Measurements from ENCODE around the gene ADGRG2. TPM values are rescaled to one million over a fixed set of nuclear protein-coding genes. Genes with fewer than 3 reads are reported as not detected.

The ADGRG2 gene
- total and polyA plus RNA-seq, 7 experiments from 2014 or later = 0.08 TPM; not detected in 6

DNA sequence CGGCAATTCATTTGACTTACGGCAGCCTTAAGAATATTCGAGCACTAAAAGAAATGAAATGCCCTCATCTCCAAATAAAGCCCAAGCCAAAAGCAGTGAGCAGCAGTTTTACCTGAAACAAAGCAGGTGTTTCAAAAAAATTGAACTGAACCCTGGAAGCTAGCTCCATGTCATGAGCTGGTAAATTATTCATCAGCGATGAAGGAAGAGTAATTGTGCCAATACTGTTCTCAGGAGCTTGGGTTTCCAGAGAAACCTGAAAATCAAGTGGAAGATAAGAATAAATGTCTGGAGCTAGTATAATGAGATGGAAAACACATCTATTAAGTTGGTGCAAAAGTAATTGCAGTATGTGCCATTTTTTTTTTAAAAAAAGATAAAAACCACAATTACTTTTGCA is 114.4 kb downstream of the ADGRG2 start:
- ChIA-PET POLR2A (no interaction called here), CTCF (no interaction called here)
- no peak overlapping the region for H3K4me3 Mint-ChIP-seq
- no peak overlapping the region for H3K27ac ChIP-seq (ENCODE audit: low read depth, low read length)
- DNase-seq = no peak
- no peaks in the 10 kb centered on the region for H3K9me3 Mint-ChIP-seq
- H3K9me3 ChIP-seq (ENCODE audit: control insufficient read depth in 2 of 3, low read length in 3 of 3) = no peaks in the 10 kb centered on the region
- no peak overlapping the region for H3K27ac Mint-ChIP-seq
- no peaks in the 10 kb centered on the region for H3K27me3 Mint-ChIP-seq
- peaks cover 0 to 3% (median 0%) of the 10 kb centered on the region in 5 donors for H3K36me3 Mint-ChIP-seq
- intact Hi-C loops (cut with micrococcal nuclease) = no loop called here
- no peaks in the 10 kb centered on the region for H3K4me1 ChIP-seq (ENCODE audit: control insufficient read depth in 2 of 2, insufficient read depth in 2 of 2, low read length in 2 of 2)
- no peaks in the 10 kb centered on the region for H3K36me3 ChIP-seq (ENCODE audit: control insufficient read depth in 2 of 3, insufficient read depth in 3 of 3, low read length in 3 of 3)
- ATAC-seq = no peak
- no peaks in the 10 kb centered on the region for H3K27me3 ChIP-seq (ENCODE audit: control insufficient read depth in 2 of 2, insufficient read depth in 2 of 2, low read length in 2 of 2)
- H3K4me3 ChIP-seq (ENCODE audit: low read length) = no peak overlapping the region
- no peaks in the 10 kb centered on the region for H3K4me1 Mint-ChIP-seq

DNA sequence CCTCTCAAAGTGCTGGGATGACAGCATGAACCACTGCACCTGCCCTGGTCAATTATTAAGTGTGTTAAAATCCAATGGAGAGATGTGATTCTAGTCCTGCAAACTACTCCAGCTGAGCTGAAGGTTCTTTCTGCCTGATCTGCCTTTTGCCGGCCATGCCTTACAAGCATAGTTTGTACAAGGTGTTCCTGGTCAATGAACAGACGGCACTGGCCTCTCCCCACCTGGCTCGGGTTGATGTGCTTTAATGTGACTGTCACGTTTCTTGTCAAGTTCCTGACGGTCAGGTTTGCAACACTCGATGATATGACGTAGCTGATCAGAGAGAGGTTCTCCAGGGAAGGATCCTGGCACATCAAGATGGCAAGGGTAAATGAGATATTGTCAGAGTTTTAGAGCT is 115.3 kb downstream of the ADGRG2 start:
- Mint-ChIP-seq H3K27me3 (no peaks in the 10 kb centered on the region), H3K27ac (no peak overlapping the region), H3K36me3 (peaks cover 0 to 3% (median 0%) of the 10 kb centered on the region in 5 donors), H3K4me3 (no peak overlapping the region), H3K9me3 (no peaks in the 10 kb centered on the region), H3K4me1 (no peaks in the 10 kb centered on the region)
- POLR2A ChIA-PET = no interaction called here
- Histone ChIP-seq H3K27me3 (ENCODE audit: control insufficient read depth in 2 of 2, insufficient read depth in 2 of 2, low read length in 2 of 2) (no peaks in the 10 kb centered on the region), H3K4me3 (ENCODE audit: low read length) (no peak overlapping the region), H3K36me3 (ENCODE audit: control insufficient read depth in 2 of 3, insufficient read depth in 3 of 3, low read length in 3 of 3) (no peaks in the 10 kb centered on the region), H3K9me3 (ENCODE audit: control insufficient read depth in 2 of 3, low read length in 3 of 3) (no peaks in the 10 kb centered on the region), H3K27ac (ENCODE audit: low read depth, low read length) (no peak overlapping the region), H3K4me1 (ENCODE audit: control insufficient read depth in 2 of 2, insufficient read depth in 2 of 2, low read length in 2 of 2) (no peaks in the 10 kb centered on the region)
- ATAC-seq (no peak), DNase-seq (no peak)
- intact Hi-C loops (cut with micrococcal nuclease) = no loop called here
- CTCF ChIA-PET = no interaction called here

DNA sequence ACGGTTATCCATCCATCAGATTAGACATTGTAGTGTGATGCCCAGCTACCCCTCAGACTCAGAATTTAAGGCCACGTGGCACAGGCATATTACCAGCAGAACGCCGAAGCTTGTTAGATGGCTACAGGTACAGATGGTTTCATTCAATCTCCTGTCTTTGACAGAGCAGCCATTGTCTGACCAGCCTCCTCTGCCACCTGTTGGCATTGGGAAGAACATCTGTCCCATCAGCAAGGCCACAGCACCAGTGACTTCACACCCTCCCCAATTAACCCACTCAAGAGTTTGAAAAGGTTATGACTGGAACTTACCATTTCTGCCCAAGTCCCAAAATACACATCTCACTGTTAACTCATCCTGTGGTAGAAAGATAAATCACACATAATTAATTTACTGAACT is 116.4 kb downstream of the ADGRG2 start:
- POLR2A ChIA-PET = no interaction called here
- intact Hi-C loops (cut with micrococcal nuclease) = no loop called here
- Histone ChIP-seq H3K27ac (ENCODE audit: low read depth, low read length) (no peak overlapping the region), H3K4me3 (ENCODE audit: low read length) (no peak overlapping the region), H3K36me3 (ENCODE audit: control insufficient read depth in 2 of 3, insufficient read depth in 3 of 3, low read length in 3 of 3) (no peaks in the 10 kb centered on the region), H3K27me3 (ENCODE audit: control insufficient read depth in 2 of 2, insufficient read depth in 2 of 2, low read length in 2 of 2) (no peaks in the 10 kb centered on the region), H3K9me3 (ENCODE audit: control insufficient read depth in 2 of 3, low read length in 3 of 3) (no peaks in the 10 kb centered on the region), H3K4me1 (ENCODE audit: control insufficient read depth in 2 of 2, insufficient read depth in 2 of 2, low read length in 2 of 2) (no peaks in the 10 kb centered on the region)
- no peaks in the 10 kb centered on the region for H3K4me1 Mint-ChIP-seq
- H3K36me3 Mint-ChIP-seq = peaks cover 0 to 3% (median 0%) of the 10 kb centered on the region in 5 donors
- H3K4me3 Mint-ChIP-seq = no peak overlapping the region
- H3K27me3 Mint-ChIP-seq = no peaks in the 10 kb centered on the region
- CTCF ChIA-PET = no interaction called here
- ATAC-seq (no peak), DNase-seq (no peak)
- no peaks in the 10 kb centered on the region for H3K9me3 Mint-ChIP-seq
- no peak overlapping the region for H3K27ac Mint-ChIP-seq

DNA sequence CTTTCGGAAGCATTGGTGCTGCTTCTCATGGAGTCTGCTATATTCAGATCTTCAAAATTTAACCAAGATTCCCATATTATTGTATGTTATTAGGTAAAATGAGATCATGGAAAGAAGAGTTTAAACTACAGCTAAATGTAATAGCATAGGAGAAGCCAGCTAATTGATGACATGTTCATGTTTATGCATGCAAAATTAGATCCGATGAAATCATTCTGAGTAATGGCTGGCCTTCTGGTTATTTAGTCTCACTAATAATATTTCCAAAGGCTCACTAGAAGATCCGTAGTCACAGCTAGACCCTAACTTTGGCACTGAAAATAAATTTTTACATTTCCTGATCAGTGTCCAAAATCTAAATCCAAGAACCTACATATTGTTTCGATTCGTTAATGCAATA is 118.5 kb downstream of the ADGRG2 start:
- Mint-ChIP-seq H3K9me3 (no peaks in the 10 kb centered on the region), H3K4me3 (no peak overlapping the region), H3K4me1 (no peaks in the 10 kb centered on the region), H3K27ac (no peak overlapping the region), H3K36me3 (no peaks in the 10 kb centered on the region), H3K27me3 (no peaks in the 10 kb centered on the region)
- Histone ChIP-seq H3K27ac (ENCODE audit: low read depth, low read length) (no peak overlapping the region), H3K9me3 (ENCODE audit: control insufficient read depth in 2 of 3, low read length in 3 of 3) (no peaks in the 10 kb centered on the region), H3K27me3 (ENCODE audit: control insufficient read depth in 2 of 2, insufficient read depth in 2 of 2, low read length in 2 of 2) (no peaks in the 10 kb centered on the region), H3K36me3 (ENCODE audit: control insufficient read depth in 2 of 3, insufficient read depth in 3 of 3, low read length in 3 of 3) (no peaks in the 10 kb centered on the region), H3K4me3 (ENCODE audit: low read length) (no peak overlapping the region), H3K4me1 (ENCODE audit: control insufficient read depth in 2 of 2, insufficient read depth in 2 of 2, low read length in 2 of 2) (no peaks in the 10 kb centered on the region)
- intact Hi-C loops (cut with micrococcal nuclease) = no loop called here
- no peak for DNase-seq
- ATAC-seq = no peak
- POLR2A ChIA-PET = no interaction called here
- CTCF ChIA-PET = no interaction called here

DNA sequence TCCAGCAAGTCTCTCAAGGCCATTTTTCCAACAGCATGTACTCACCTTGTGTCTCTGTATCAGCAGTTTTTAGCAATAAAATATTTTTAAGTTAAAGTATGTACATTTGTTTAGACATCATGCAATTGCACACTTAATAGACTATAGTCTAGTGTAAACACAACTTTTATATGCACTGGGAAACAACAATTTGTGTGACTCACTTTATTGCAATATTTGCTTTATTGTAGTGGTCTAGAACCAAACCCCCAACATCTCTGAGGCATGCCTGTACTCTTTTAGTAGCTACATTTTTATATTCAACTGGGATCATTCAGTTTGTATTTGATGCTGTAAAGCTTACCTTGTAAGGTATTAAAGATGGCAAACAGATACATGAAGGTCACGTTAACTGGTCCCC is 123.6 kb downstream of the ADGRG2 start:
- Histone ChIP-seq H3K27me3 (ENCODE audit: control insufficient read depth in 2 of 2, insufficient read depth in 2 of 2, low read length in 2 of 2) (no peaks in the 10 kb centered on the region), H3K4me1 (ENCODE audit: control insufficient read depth in 2 of 2, insufficient read depth in 2 of 2, low read length in 2 of 2) (no peaks in the 10 kb centered on the region), H3K27ac (ENCODE audit: low read depth, low read length) (no peak overlapping the region), H3K9me3 (ENCODE audit: control insufficient read depth in 2 of 3, low read length in 3 of 3) (no peaks in the 10 kb centered on the region), H3K4me3 (ENCODE audit: low read length) (no peak overlapping the region), H3K36me3 (ENCODE audit: control insufficient read depth in 2 of 3, insufficient read depth in 3 of 3, low read length in 3 of 3) (no peaks in the 10 kb centered on the region)
- no peak overlapping the region for H3K4me3 Mint-ChIP-seq
- ChIA-PET POLR2A (no interaction called here), CTCF (no interaction called here)
- no peaks in the 10 kb centered on the region for H3K36me3 Mint-ChIP-seq
- no peak for ATAC-seq
- no peaks in the 10 kb centered on the region for H3K4me1 Mint-ChIP-seq
- H3K27ac Mint-ChIP-seq = no peak overlapping the region
- H3K27me3 Mint-ChIP-seq = no peaks in the 10 kb centered on the region
- no peaks in the 10 kb centered on the region for H3K9me3 Mint-ChIP-seq
- intact Hi-C loops (cut with micrococcal nuclease) = no loop called here
- no peak for DNase-seq

DNA sequence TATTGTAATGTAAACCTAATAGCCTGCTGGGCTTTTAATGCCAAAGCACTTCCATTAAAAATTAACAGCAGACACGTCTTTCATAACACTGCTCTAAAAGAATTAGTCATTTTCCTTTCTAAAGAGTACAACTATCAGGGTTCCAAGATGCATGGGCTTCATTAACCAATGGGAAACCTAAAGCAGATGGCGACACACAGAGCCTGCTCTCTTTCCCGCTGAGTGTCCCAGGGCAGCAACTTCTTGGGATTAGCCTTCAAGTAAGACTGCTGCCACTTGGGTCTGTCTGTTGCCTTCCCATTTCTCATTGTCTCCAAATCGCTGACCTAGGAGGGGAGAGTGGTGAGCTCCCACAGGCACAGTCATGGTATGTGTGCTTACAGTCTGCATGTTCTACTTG is 124.4 kb downstream of the ADGRG2 start:
- ATAC-seq (no peak), DNase-seq (no peak)
- H3K27ac Mint-ChIP-seq = no peak overlapping the region
- Histone ChIP-seq H3K36me3 (ENCODE audit: control insufficient read depth in 2 of 3, insufficient read depth in 3 of 3, low read length in 3 of 3) (no peaks in the 10 kb centered on the region), H3K4me1 (ENCODE audit: control insufficient read depth in 2 of 2, insufficient read depth in 2 of 2, low read length in 2 of 2) (no peaks in the 10 kb centered on the region), H3K9me3 (ENCODE audit: control insufficient read depth in 2 of 3, low read length in 3 of 3) (no peaks in the 10 kb centered on the region), H3K27me3 (ENCODE audit: control insufficient read depth in 2 of 2, insufficient read depth in 2 of 2, low read length in 2 of 2) (no peaks in the 10 kb centered on the region), H3K27ac (ENCODE audit: low read depth, low read length) (no peak overlapping the region), H3K4me3 (ENCODE audit: low read length) (no peak overlapping the region)
- H3K9me3 Mint-ChIP-seq = no peaks in the 10 kb centered on the region
- intact Hi-C loops (cut with micrococcal nuclease) = no loop called here
- no peaks in the 10 kb centered on the region for H3K27me3 Mint-ChIP-seq
- POLR2A ChIA-PET = no interaction called here
- no peaks in the 10 kb centered on the region for H3K4me1 Mint-ChIP-seq
- CTCF ChIA-PET = no interaction called here
- no peak overlapping the region for H3K4me3 Mint-ChIP-seq
- no peaks in the 10 kb centered on the region for H3K36me3 Mint-ChIP-seq

DNA sequence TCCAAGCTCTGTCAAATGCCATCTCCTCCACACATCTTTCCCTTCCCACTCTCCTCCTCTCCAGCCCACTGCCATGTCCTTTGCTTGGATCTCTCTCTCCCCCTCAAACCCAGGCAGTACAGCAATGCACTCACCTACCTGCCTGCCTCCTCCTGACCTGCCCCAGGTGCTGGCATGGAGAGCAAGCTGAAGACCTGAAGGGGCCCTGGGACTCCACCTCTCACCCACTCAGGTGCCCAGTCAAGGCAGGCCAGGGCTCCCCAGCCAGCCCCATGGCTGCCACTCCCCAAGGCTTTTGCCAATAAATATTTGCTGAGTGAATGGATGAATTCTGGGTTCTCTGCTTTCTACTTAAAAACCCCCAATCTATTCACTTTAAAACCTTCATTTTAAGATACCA is 125.7 kb downstream of the ADGRG2 start:
- H3K9me3 Mint-ChIP-seq = no peaks in the 10 kb centered on the region
- CTCF ChIA-PET = no interaction called here

More for the DNA sequence above, 125.7 kb downstream of the ADGRG2 start:
- Mint-ChIP-seq H3K36me3 (no peaks in the 10 kb centered on the region), H3K27me3 (no peaks in the 10 kb centered on the region), H3K4me1 (no peaks in the 10 kb centered on the region), H3K27ac (no peak overlapping the region), H3K4me3 (no peak overlapping the region)
- no peak for DNase-seq
- no peak overlapping the region for H3K27ac ChIP-seq (ENCODE audit: low read depth, low read length)
- H3K27me3 ChIP-seq (ENCODE audit: control insufficient read depth in 2 of 2, insufficient read depth in 2 of 2, low read length in 2 of 2) = no peaks in the 10 kb centered on the region
- POLR2A ChIA-PET = no interaction called here
- no peaks in the 10 kb centered on the region for H3K4me1 ChIP-seq (ENCODE audit: control insufficient read depth in 2 of 2, insufficient read depth in 2 of 2, low read length in 2 of 2)
- intact Hi-C loops (cut with micrococcal nuclease) = no loop called here
- no peaks in the 10 kb centered on the region for H3K36me3 ChIP-seq (ENCODE audit: control insufficient read depth in 2 of 3, insufficient read depth in 3 of 3, low read length in 3 of 3)
- H3K9me3 ChIP-seq (ENCODE audit: control insufficient read depth in 2 of 3, low read length in 3 of 3) = no peaks in the 10 kb centered on the region
- no peak overlapping the region for H3K4me3 ChIP-seq (ENCODE audit: low read length)
- ATAC-seq = no peak

All from naive thymus-derived CD4-positive, alpha-beta T cell (primary cell).